OCI-LY1 (cell line): ENCODE results near the gene TMEM260.
A peak's percentile ranks its signal among the peaks of the same experiment; 100 is the strongest.

Experiments used
- H2AFZ ChIP-seq: fragments of 200-600 bp; sonication (generic), shearing (Covaris generic); 2 replicates; pipeline ENCODE4 v1.6.0; 2014; ENCODE audit warnings: antibody characterized with exemption, mild to moderate bottlenecking, low read length
- H3F3A ChIP-seq: fragments of 200-600 bp; sonication (generic), shearing (Covaris generic); 2 replicates; pipeline ENCODE4 v1.6.0; 2014; ENCODE audit warnings: mild to moderate bottlenecking, antibody characterized with exemption, low read length, moderate library complexity; ENCODE audit not compliant: insufficient read depth
- H3K27ac ChIP-seq: fragments of 200-600 bp; sonication (generic); 2 replicates; pipeline ENCODE4 v1.5.1; 2014; ENCODE audit warnings: low read length, mixed run types, mild to moderate bottlenecking, low read depth; ENCODE audit not compliant: poor library complexity, severe bottlenecking
- H3K27me3 ChIP-seq: fragments of 200-600 bp; sonication (generic); 2 replicates; pipeline ENCODE4 v1.6.0; 2014; ENCODE audit warnings: antibody characterized with exemption, mild to moderate bottlenecking, low read length, moderate library complexity; ENCODE audit not compliant: insufficient read depth
- H3K36me3 ChIP-seq: fragments of 200-600 bp; sonication (generic); 2 replicates; pipeline ENCODE4 v1.6.1; 2014; ENCODE audit warnings: mild to moderate bottlenecking, antibody characterized with exemption, low read length, moderate library complexity, mixed read lengths; ENCODE audit not compliant: insufficient read depth
- H3K4me1 ChIP-seq: fragments of 200-600 bp; sonication (generic); 2 replicates; pipeline ENCODE4 v1.5.1; 2014; ENCODE audit warnings: mild to moderate bottlenecking, low read length, moderate library complexity; ENCODE audit not compliant: insufficient read depth, severe bottlenecking
- H3K4me2 ChIP-seq: fragments of 200-600 bp; sonication (generic), shearing (Covaris generic); 2 replicates; pipeline ENCODE4 v1.6.1; 2014; ENCODE audit warnings: low read length
- H3K4me3 ChIP-seq: fragments of 200-600 bp; sonication (generic); 2 replicates; pipeline ENCODE4 v1.5.1; 2014; ENCODE audit warnings: low read length, low read depth, mild to moderate bottlenecking, mixed read lengths; ENCODE audit not compliant: poor library complexity, severe bottlenecking
- H3K79me2 ChIP-seq: fragments of 200-600 bp; shearing (Covaris generic); 2 replicates; pipeline ENCODE4 v1.6.1; 2016; ENCODE audit warnings: mixed run types, low read length, mixed read lengths; ENCODE audit not compliant: insufficient read depth
- H3K9ac ChIP-seq: fragments of 200-600 bp; sonication (generic), shearing (Covaris generic); 2 replicates; pipeline ENCODE4 v1.6.1; 2014; ENCODE audit warnings: mild to moderate bottlenecking, low read length, mixed read lengths
- H3K9me2 ChIP-seq: fragments of 200-600 bp; sonication (generic), shearing (Covaris generic); 2 replicates; pipeline ENCODE4 v1.6.1; 2014; ENCODE audit warnings: low read depth, mild to moderate bottlenecking, low read length, mixed read lengths
- H3K9me3 ChIP-seq: fragments of 200-600 bp; shearing (Covaris generic); 2 replicates; pipeline ENCODE4 v1.6.1; 2014; ENCODE audit warnings: low read length, mixed read lengths
- H4K20me1 ChIP-seq: fragments of 200-600 bp; sonication (generic), shearing (Covaris generic); 2 replicates; pipeline ENCODE4 v1.6.0; 2016; ENCODE audit warnings: mild to moderate bottlenecking, low read length; ENCODE audit not compliant: insufficient read depth
- CTCF ChIP-seq: fragments of 200-600 bp; sonication (generic), shearing (Covaris generic); IDR thresholded peaks from 2 replicates; pipeline ENCODE4 v1.5.1; 2017; ENCODE audit warnings: mild to moderate bottlenecking, antibody characterized with exemption, low read length, moderate library complexity, mixed read lengths
- EZH2 ChIP-seq: fragments of 200-600 bp; sonication (generic), shearing (Covaris generic); IDR thresholded peaks from 2 replicates; pipeline ENCODE4 v1.8.0; 2017; ENCODE audit warnings: borderline replicate concordance, mixed run types, mild to moderate bottlenecking, antibody characterized with exemption, low read length, moderate library complexity, mixed read lengths

TMEM260 gene

GRCh38 chr14:56659964-56660551, 80.5 kb downstream of the TMEM260 start:
- Histone ChIP-seq H3K27me3 (no peaks in the 10 kb centered on the region), H2AFZ (no peak overlapping the region), H3K4me2 (no peak overlapping the region), H3K79me2 (no peaks in the 10 kb centered on the region), H4K20me1 (0 out of 2 replicates have a peak, but pooled peaks cover 2% of the 10 kb centered on the region), H3K4me1 (no peaks in the 10 kb centered on the region), H3K9ac (no peak overlapping the region), H3K27ac (no peak overlapping the region), H3K4me3 (no peak overlapping the region), H3K9me3 (no peaks in the 10 kb centered on the region), H3K36me3 (no peaks in the 10 kb centered on the region), H3F3A (no peaks in the 10 kb centered on the region), H3K9me2 (no peaks in the 10 kb centered on the region)
- TF ChIP-seq EZH2 = no peak
- peak; percentile 75 for TF ChIP-seq CTCF

- no peaks in the 10 kb centered on the region for H3K27me3 ChIP-seq
- no peaks in the 10 kb centered on the region for H3K36me3 ChIP-seq
- H3K9me3 ChIP-seq = no peaks in the 10 kb centered on the region
- H3K4me1 ChIP-seq = no peaks in the 10 kb centered on the region
- H3K4me3 ChIP-seq = no peak overlapping the region
- no peak overlapping the region for H3K4me2 ChIP-seq
- no peak for TF ChIP-seq EZH2
- H3K27ac ChIP-seq = no peak overlapping the region
- H3K79me2 ChIP-seq = no peaks in the 10 kb centered on the region
- 0 out of 2 replicates have a peak, but pooled peaks cover 1% of the 10 kb centered on the region for H4K20me1 ChIP-seq
- no peaks in the 10 kb centered on the region for H3F3A ChIP-seq
- no peak overlapping the region for H2AFZ ChIP-seq
- H3K9me2 ChIP-seq = no peaks in the 10 kb centered on the region
- no peak overlapping the region for H3K9ac ChIP-seq
These were observed 81.2 kb downstream of the TMEM260 start for GRCh38 chr14:56660677-56661389.

DNA sequence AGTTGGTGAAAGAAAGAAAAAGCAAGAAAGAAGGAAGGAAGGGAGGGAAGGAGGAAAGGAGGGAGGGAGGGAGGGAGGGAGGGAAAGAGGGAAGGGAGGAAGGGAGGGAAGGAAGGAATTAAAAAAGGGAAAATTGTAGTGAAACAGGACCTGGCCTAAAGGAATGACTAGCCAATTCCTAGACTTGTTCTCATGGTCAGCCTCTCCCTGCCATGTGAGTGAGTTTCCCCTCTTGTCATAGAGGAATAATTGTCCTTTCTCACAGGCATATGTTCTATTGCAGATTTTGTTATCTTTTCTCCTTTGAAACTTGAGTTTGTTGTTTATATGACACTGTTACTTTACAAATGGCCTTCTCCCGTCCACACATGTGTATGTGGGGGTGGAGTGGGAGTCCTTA, 81.9 kb downstream of the TMEM260 start:
- TF ChIP-seq CTCF (no peak), EZH2 (no peak)
- Histone ChIP-seq H4K20me1 (no peaks in the 10 kb centered on the region), H3K27ac (no peak overlapping the region), H3K36me3 (no peaks in the 10 kb centered on the region), H3K79me2 (no peaks in the 10 kb centered on the region), H3F3A (no peaks in the 10 kb centered on the region), H3K9me3 (no peaks in the 10 kb centered on the region), H3K4me3 (no peak overlapping the region), H3K4me2 (no peak overlapping the region), H3K9ac (no peak overlapping the region), H3K9me2 (no peaks in the 10 kb centered on the region), H3K27me3 (no peaks in the 10 kb centered on the region), H2AFZ (no peak overlapping the region), H3K4me1 (no peaks in the 10 kb centered on the region)
